Progenitor cell of endocrine pancreas (in vitro differentiated cells): ENCODE results near the gene CCDC150. TPM values are rescaled to one million over a fixed set of nuclear protein-coding genes. Genes with fewer than 3 reads are reported as not detected.

Source experiments
- DNase-seq: peaks from one replicate; pipeline ENCODE4 v3.0.0; 2021; ENCODE audit warnings: low spot score; ENCODE audit not compliant: unreplicated experiment
- H3K27ac Mint-ChIP-seq: 2 replicates; pipeline ENCODE4 v1.8.0; 2021; ENCODE audit warnings: mild to moderate bottlenecking, moderate library complexity, mixed read lengths
- H3K27me3 Mint-ChIP-seq: 2 replicates; pipeline ENCODE4 v1.8.0; 2021; ENCODE audit warnings: mixed read lengths
- H3K36me3 Mint-ChIP-seq: 2 replicates; pipeline ENCODE4 v1.8.0; 2022; ENCODE audit warnings: mixed read lengths; ENCODE audit not compliant: insufficient read depth
- H3K4me1 Mint-ChIP-seq: 2 replicates; pipeline ENCODE4 v1.8.0; 2021; ENCODE audit warnings: low read depth, mixed read lengths
- H3K4me3 Mint-ChIP-seq: 2 replicates; pipeline ENCODE4 v1.8.0; 2021; ENCODE audit warnings: low read depth, mild to moderate bottlenecking, moderate library complexity, mixed read lengths
- H3K9me3 Mint-ChIP-seq: 2 replicates; pipeline ENCODE4 v1.8.0; 2021; ENCODE audit warnings: low read depth, mixed read lengths
- CTCF ChIP-seq: fragments of 200-600 bp; sonication (generic); IDR thresholded peaks from one replicate; pipeline ENCODE4 v1.5.0; 2021; ENCODE audit warnings: antibody characterized with exemption, mild to moderate bottlenecking; ENCODE audit not compliant: unreplicated experiment
- total RNA-seq: library from RNA; stranded (reverse); gene quantifications from 2 replicates; pipeline ENCODE4 v1.2.1, GENCODE V29; 2021

CCDC150 gene
- total RNA-seq, 1 donor from 2014 or later: 40.1 TPM

GRCh38 chr2:196759378-196759706 lies 119.8 kb downstream of the CCDC150 start:
- Mint-ChIP-seq H3K9me3 (peaks cover 33% of the 10 kb centered on the region), H3K4me3 (no peak overlapping the region), H3K27ac (no peak overlapping the region), H3K27me3 (no peaks in the 10 kb centered on the region), H3K4me1 (no peaks in the 10 kb centered on the region), H3K36me3 (peaks cover 47% of the 10 kb centered on the region)
- no peak for TF ChIP-seq CTCF
- DNase-seq: no peak

GRCh38 chr2:196767101-196767500 lies 127.6 kb downstream of the CCDC150 start:
- TF ChIP-seq CTCF: no peak
- H3K4me3 Mint-ChIP-seq: no peak overlapping the region
- H3K9me3 Mint-ChIP-seq: no peaks in the 10 kb centered on the region
- no peak overlapping the region for H3K27ac Mint-ChIP-seq
- peaks cover 20% of the 10 kb centered on the region for H3K36me3 Mint-ChIP-seq
- H3K27me3 Mint-ChIP-seq: no peaks in the 10 kb centered on the region
- no peak for DNase-seq
- H3K4me1 Mint-ChIP-seq: no peaks in the 10 kb centered on the region

Other genes with a start within 250 kb of the CCDC150 start
- 19.6 and 20.0 TPM in 2 replicates for gene HECW2, start 46.2 kb upstream of the CCDC150 start, total RNA-seq
- 55.6 and 65.1 TPM in 2 replicates for gene GTF3C3, start 160.0 kb downstream of the CCDC150 start, total RNA-seq
- gene C2orf66, start 169.6 kb downstream of the CCDC150 start, total RNA-seq: 0.38 and 0.40 TPM in 2 replicates